Tibial artery (tissue), 4 donors: ENCODE results near the gene SNX12.

Experiments
- DNase-seq, 2 donors: peaks; one replicate each; pipeline ENCODE4 v3.0.0-alpha.2; 2019
- H3K27ac ChIP-seq, 2 donors: fragments of 200-600 bp; sonication (generic) in 1 of 2; 1 replicate in 1 of 2; 2 replicates in 1 of 2; pipeline ENCODE4 v1.5.1; 2018 to 2019; ENCODE audit warnings: mild to moderate bottlenecking in 1 of 2
- H3K27me3 ChIP-seq, 2 donors: fragments of 200-600 bp; sonication (generic) in 1 of 2; one replicate each; pipeline versions ENCODE4 v1.5.1 to v1.6.0; 2016 to 2019
- H3K36me3 ChIP-seq, 3 donors: fragments of 200-600 bp; sonication (generic) in 2 of 3; one replicate each; pipeline ENCODE4 v1.5.1; 2016 to 2019; ENCODE audit warnings: mild to moderate bottlenecking in 2 of 3
- H3K4me1 ChIP-seq, 4 donors: fragments of 200-600 bp; sonication (generic) in 2 of 4; 1 replicate in 3 of 4; 2 replicates in 1 of 4; pipeline ENCODE4 v1.5.1; 2016 to 2019
- H3K4me3 ChIP-seq, 2 donors: fragments of 200-600 bp; sonication (generic) in 1 of 2; 1 replicate in 1 of 2; 2 replicates in 1 of 2; pipeline ENCODE4 v1.5.1; 2018 to 2019; ENCODE audit warnings: mild to moderate bottlenecking in 2 of 2
- H3K9me3 ChIP-seq, 3 donors: fragments of 200-600 bp; sonication (generic) in 1 of 3; one replicate each; pipeline ENCODE4 v1.5.1; 2016 to 2019
- intact Hi-C: fragments of 100-400 bp; cut with DNase I; formaldehyde crosslinking; loops from one replicate; pipeline ENCODE4 v1.15.0; 2023; ENCODE audit warnings: low total_unique reads
- TF ChIP-seq, protein P1 (sequence below), 2 experiments: fragments of 200-600 bp in 1 of 2; fragments of 450-650 bp in 1 of 2; IDR thresholded peaks; one replicate each; pipeline ENCODE4 v1.5.1; 2017 to 2019; ENCODE audit warnings: antibody characterized with exemption in 2 of 2, mild to moderate bottlenecking in 1 of 2, moderate library complexity in 1 of 2

Gene SNX12

DNA sequence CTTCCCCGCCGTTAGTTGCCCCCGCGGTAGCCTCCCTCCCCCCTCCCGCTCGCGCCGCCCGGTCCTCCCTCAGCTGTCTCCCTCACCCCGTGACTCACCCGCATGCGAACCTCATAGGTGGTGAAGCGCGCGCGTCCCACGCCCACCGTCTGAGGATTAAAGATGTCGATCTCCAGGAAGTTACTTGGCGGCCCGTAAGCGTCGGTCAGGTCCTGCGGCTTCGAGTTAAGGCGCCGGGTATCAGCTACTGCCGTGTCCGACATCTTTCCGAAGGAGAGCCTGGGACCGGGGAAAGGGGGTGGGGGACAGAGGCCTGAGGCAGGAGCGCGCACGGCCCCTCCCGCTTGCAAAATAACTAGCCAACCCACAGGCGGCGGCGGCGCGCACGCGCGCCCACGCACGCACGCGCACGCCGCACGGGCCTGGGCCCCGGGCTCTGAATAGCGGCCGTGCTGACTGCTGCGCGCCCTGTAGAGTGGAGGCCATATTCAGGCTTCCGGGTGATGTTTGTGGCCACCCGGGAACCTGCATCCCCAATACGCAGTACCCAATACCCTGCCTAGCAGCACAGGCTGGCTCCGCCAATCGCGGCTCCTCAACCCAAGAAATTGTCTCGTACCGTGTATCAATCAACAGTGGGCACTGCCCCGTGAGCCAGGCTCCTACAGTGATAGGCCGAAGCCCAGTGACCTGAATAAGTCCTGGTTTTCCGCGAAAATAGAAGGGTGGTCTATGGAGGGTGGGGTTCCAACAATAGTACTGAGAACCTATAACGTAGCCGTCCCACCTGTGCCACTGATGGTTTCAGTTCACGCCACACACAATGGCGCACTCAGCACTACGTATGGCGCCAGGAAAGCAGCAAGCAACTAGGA is at the start of gene SNX12:
Gene SNX12, minus strand, starts transcription at position 291 of the 875 bp plus-strand sequence. Its CDS starts 28 bp downstream, at position 263.
- TF ChIP-seq, protein P1, sequence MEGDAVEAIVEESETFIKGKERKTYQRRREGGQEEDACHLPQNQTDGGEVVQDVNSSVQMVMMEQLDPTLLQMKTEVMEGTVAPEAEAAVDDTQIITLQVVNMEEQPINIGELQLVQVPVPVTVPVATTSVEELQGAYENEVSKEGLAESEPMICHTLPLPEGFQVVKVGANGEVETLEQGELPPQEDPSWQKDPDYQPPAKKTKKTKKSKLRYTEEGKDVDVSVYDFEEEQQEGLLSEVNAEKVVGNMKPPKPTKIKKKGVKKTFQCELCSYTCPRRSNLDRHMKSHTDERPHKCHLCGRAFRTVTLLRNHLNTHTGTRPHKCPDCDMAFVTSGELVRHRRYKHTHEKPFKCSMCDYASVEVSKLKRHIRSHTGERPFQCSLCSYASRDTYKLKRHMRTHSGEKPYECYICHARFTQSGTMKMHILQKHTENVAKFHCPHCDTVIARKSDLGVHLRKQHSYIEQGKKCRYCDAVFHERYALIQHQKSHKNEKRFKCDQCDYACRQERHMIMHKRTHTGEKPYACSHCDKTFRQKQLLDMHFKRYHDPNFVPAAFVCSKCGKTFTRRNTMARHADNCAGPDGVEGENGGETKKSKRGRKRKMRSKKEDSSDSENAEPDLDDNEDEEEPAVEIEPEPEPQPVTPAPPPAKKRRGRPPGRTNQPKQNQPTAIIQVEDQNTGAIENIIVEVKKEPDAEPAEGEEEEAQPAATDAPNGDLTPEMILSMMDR (IDR thresholded peaks at IDR 0.05) = peak in 1 of 2 experiments; percentile 78
- Histone ChIP-seq H3K36me3 (no peaks in the 10 kb centered on the region), H3K27me3 (no peaks in the 10 kb centered on the region), H3K4me3 (peak within 1 kb of the TSS; percentile 65 to 66), H3K4me1 (peaks cover 0 to 14% (median 0%) of the 10 kb centered on the region in 4 donors), H3K9me3 (no peaks in the 10 kb centered on the region), H3K27ac (peak within 1 kb of the TSS; percentile 81 to 84)
- DNase-seq = peak; percentile 93 to 96
- intact Hi-C loops = no loop called here

DNA sequence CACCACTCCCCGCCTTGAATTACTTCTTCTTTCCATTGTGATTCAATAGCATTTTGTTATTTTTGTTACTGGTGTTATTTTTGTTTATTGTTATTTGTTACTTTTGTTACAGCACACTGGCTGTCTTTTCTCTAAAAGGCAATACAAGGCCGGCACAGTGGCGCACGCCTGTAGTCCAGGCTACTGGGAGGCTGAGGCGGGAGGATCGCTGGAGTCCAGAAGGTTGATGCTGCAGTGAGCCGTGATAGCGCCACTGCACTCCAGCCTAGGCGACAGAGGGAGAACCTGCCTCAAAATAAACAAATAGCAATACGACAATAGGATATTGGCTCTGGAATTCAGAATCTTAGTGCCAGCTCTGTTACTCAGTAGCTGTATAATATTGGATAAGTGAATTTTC is 49.2 kb upstream of the SNX12 start:
- Histone ChIP-seq H3K9me3 (no peaks in the 10 kb centered on the region), H3K4me3 (no peak overlapping the region), H3K4me1 (peaks cover 0 to 13% (median 0%) of the 10 kb centered on the region in 4 donors), H3K27ac (peak overlapping the region in 1 of 2 donors; percentile 89), H3K36me3 (peaks cover 10 to 17% (median 12%) of the 10 kb centered on the region in 3 donors), H3K27me3 (no peaks in the 10 kb centered on the region)
- TF ChIP-seq, protein P1 (IDR thresholded peaks at IDR 0.05) = no peak
- intact Hi-C loops = no loop called here
- DNase-seq = no peak

DNA sequence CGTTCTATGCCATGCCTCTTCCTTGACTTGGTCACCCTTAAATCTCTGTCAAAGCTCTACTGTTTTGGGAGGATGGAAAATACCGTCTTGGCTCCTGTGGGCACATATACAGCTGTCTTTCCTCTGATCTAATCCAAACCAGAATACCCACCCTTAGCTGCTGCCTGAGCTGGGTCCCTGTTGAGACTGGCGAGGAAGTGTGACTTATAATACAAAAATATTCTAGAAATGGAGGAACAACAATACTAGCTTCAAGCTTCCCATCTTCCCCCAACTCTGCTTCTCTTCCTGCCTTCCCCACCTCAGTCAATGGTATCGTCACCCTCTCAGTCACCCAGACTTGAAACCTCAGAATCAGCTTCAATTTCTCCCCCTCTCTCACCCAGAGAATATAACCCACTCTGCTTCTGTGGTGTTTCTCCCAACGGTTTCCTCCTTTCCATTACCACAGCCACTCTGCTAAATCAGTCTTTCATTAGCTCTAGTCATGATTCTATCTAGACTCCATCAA is 43.8 kb upstream of the SNX12 start:
- intact Hi-C loops = no loop called here
- no peak overlapping the region for H3K27ac ChIP-seq
- no peaks in the 10 kb centered on the region for H3K36me3 ChIP-seq
- DNase-seq = no peak
- H3K9me3 ChIP-seq = no peaks in the 10 kb centered on the region
- TF ChIP-seq, protein P1 (IDR thresholded peaks at IDR 0.05) = no peak
- H3K27me3 ChIP-seq = no peaks in the 10 kb centered on the region
- no peak overlapping the region for H3K4me3 ChIP-seq
- H3K4me1 ChIP-seq = no peaks in the 10 kb centered on the region

DNA sequence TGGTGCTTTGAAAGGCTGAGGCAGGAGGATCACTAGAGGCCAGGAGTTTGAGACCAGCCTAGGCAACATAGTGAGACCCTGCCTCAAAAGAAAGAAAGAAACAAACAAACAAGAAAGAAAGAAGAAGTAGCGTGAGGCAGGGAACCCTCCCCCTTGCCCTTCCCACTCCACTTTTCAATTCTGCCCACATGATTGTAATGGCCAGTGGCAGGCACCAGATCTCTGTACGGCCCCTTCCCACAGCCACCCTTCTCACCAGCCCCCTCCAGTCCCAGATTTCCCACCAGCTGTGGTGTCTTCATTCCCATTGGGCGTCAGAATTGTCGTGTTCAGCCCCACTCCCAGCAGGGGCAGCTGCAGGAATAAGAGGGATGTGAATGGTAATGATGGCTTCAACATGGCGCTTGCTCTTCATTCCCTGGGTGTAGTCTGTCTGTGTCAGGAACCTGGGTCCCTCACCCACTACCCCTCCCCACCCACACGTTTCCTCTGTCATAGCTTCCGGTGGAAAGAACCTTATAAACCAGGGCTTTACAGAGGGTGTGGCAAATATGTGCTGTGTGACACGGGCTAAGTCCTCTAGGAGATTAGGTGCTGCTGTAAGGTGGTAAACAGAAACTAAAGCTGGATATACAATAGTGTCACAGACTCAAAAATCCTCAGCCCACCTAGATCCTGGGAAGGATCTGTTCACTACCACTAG is 43.2 kb upstream of the SNX12 start, which contains the start of gene IL2RG:
Gene IL2RG, minus strand, starts transcription at position 437 of the 703 bp plus-strand sequence. Its CDS starts 38 bp downstream, at position 399.
- H3K4me3 ChIP-seq = no peak within 1 kb of the TSS
- DNase-seq = no peak
- TF ChIP-seq, protein P1 (IDR thresholded peaks at IDR 0.05) = no peak
- no peaks in the 10 kb centered on the region for H3K4me1 ChIP-seq
- H3K27me3 ChIP-seq = no peaks in the 10 kb centered on the region
- H3K36me3 ChIP-seq = no peaks in the 10 kb centered on the region
- H3K27ac ChIP-seq = no peak within 1 kb of the TSS
- H3K9me3 ChIP-seq = no peaks in the 10 kb centered on the region
- intact Hi-C loops = no loop called here

DNA sequence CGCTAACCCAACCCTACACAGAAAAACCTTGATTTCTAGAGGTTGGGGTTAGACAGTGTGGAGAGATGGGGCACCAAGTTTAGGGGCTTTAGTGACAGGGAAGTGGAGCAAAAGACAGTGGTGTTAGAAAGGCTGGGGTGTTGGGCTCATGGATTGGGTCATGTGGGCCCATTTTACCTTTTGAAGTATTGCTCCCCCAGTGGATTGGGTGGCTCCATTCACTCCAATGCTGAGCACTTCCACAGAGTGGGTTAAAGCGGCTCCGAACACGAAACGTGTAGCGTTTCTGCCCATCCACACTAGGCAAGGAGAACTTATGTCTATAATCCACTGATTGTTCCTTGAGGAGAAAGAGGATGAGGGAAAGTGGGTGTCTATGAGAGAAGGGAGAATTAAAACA is 40.9 kb upstream of the SNX12 start:
- H3K27me3 ChIP-seq = no peaks in the 10 kb centered on the region
- intact Hi-C loops = no loop called here
- H3K4me1 ChIP-seq = no peaks in the 10 kb centered on the region
- H3K4me3 ChIP-seq = no peak overlapping the region
- DNase-seq = no peak
- TF ChIP-seq, protein P1 (IDR thresholded peaks at IDR 0.05) = no peak
- H3K36me3 ChIP-seq = no peaks in the 10 kb centered on the region
- no peaks in the 10 kb centered on the region for H3K9me3 ChIP-seq
- no peak overlapping the region for H3K27ac ChIP-seq
